HCT116 (cell line): ENCODE data around the gene PCBP3. TPM values are rescaled to one million over a fixed set of nuclear protein-coding genes. Genes with fewer than 3 reads are reported as not detected.

Source experiments
- ATAC-seq: fragments of 200-7000 bp; cut with Tn5 transposase; 2 replicates; pipeline ENCODE4 v1.9.1; 2020; ENCODE audit warnings: mild to moderate bottlenecking, moderate library complexity
- BruUV-seq: library from RNA; stranded (reverse); fragments of 400-500 nt; replicated peaks from 2 replicates; lab custom pipeline; 2021; lab: Mats Ljungman, UMichigan
- CTCF ChIA-PET: fragments of 300-600 bp; sonication (Branson Sonifier 250); formaldehyde crosslinking; loops from one replicate; lab custom pipeline; 2021; ENCODE audit warnings: antibody characterized with exemption; lab: Charles Lee
- POLR2A ChIA-PET: fragments of 300-600, 350-600 bp; sonication (Branson Sonifier 250); formaldehyde crosslinking; loops from one replicate; lab custom pipeline; 2021; ENCODE audit warnings: antibody characterized with exemption; lab: Charles Lee
- RAD21 ChIA-PET, 2 experiments: fragments of 300-600 bp; sonication (Branson Sonifier 250); formaldehyde crosslinking; loops; one replicate each; lab custom pipeline; 2023; ENCODE audit warnings: low total read pairs in 2 of 2; ENCODE audit not compliant: uncharacterized antibody in 2 of 2, unreplicated experiment in 2 of 2, low non-redundant PET in 1 of 2; lab: Charles Lee
- DNase-seq: peaks from one replicate; pipeline ENCODE4 v3.0.0-alpha.2; 2010; ENCODE audit warnings: low read depth, low spot score
- H2AFZ ChIP-seq: fragments of 200-600 bp; shearing (Covaris generic), sonication (generic); 2 replicates; pipeline ENCODE4 v1.6.1; 2017; ENCODE audit warnings: low read depth, mixed run types, mixed read lengths, antibody characterized with exemption, low read length; ENCODE audit not compliant: poor library complexity, severe bottlenecking
- H3K27ac ChIP-seq: 2 replicates; pipeline ENCODE4 v1.5.1; 2012; ENCODE audit warnings: low read depth, low read length
- H3K27me3 ChIP-seq: fragments of 200-600 bp; sonication (generic); 2 replicates; pipeline ENCODE4 v1.6.1; 2016; ENCODE audit warnings: mixed run types, low read length, mixed read lengths; ENCODE audit not compliant: insufficient read depth
- H3K36me3 ChIP-seq, 2 experiments: fragments of 200-500 bp in 1 of 2; fragments of 200-600 bp in 1 of 2; sonication (Bioruptor generic) in 1 of 2; sonication (generic) in 1 of 2; 2 replicates each; pipeline versions ENCODE4 v1.5.1 to v1.6.1; 2014 to 2016; ENCODE audit warnings: low read length in 2 of 2, inconsistent platforms in 1 of 2, mixed read lengths in 1 of 2, mixed run types in 1 of 2; ENCODE audit not compliant: insufficient read depth in 2 of 2, control insufficient read depth in 1 of 2
- H3K4me1 ChIP-seq, 2 experiments: fragments of 200-600 bp in 1 of 2; sonication (generic) in 1 of 2; 2 replicates each; pipeline versions ENCODE4 v1.5.1 to v1.6.1; 2012 to 2017; ENCODE audit warnings: low read length in 2 of 2, inconsistent platforms in 1 of 2, mild to moderate bottlenecking in 1 of 2, mixed read lengths in 1 of 2, mixed run types in 1 of 2, moderate library complexity in 1 of 2; ENCODE audit not compliant: insufficient read depth in 2 of 2, control insufficient read depth in 1 of 2
- H3K4me2 ChIP-seq: fragments of 200-600 bp; sonication (generic); 2 replicates; pipeline ENCODE4 v1.6.1; 2017; ENCODE audit warnings: mixed run types, low read length, mixed read lengths
- H3K4me3 ChIP-seq, 2 experiments: fragments of 200-600 bp in 1 of 2; sonication (generic) in 1 of 2; replicated peaks in 1 of 2; 2 replicates each; pipeline ENCODE4 v1.5.1; 2011 to 2016; ENCODE audit warnings: low read length in 2 of 2, control low read depth in 1 of 2, low read depth in 1 of 2, mild to moderate bottlenecking in 1 of 2, mixed read lengths in 1 of 2, mixed run types in 1 of 2
- H3K79me2 ChIP-seq: fragments of 200-600 bp; sonication (generic); 2 replicates; pipeline ENCODE4 v1.6.1; 2017; ENCODE audit warnings: mild to moderate bottlenecking, mixed run types, low read length, moderate library complexity, mixed read lengths; ENCODE audit not compliant: insufficient read depth
- H3K9ac ChIP-seq: fragments of 200-600 bp; sonication (generic); 2 replicates; pipeline ENCODE4 v1.6.1; 2016; ENCODE audit warnings: low read length, mixed read lengths
- H3K9me2 ChIP-seq: fragments of 200-600 bp; sonication (generic), shearing (Covaris generic); 2 replicates; pipeline ENCODE4 v1.6.1; 2017; ENCODE audit warnings: mixed run types, mild to moderate bottlenecking, moderate library complexity; ENCODE audit not compliant: insufficient read depth
- H3K9me3 ChIP-seq, 2 experiments: fragments of 200-500 bp in 1 of 2; fragments of 200-600 bp in 1 of 2; sonication (Bioruptor generic) in 1 of 2; sonication (generic) in 1 of 2; 2 replicates each; pipeline ENCODE4 v1.6.1; 2014 to 2017; ENCODE audit warnings: low read length in 2 of 2, mixed read lengths in 2 of 2, inconsistent platforms in 1 of 2, low read depth in 1 of 2, mild to moderate bottlenecking in 1 of 2, mixed run types in 1 of 2, moderate library complexity in 1 of 2; ENCODE audit not compliant: control insufficient read depth in 1 of 2, insufficient read depth in 1 of 2
- H4K20me1 ChIP-seq: fragments of 200-600 bp; sonication (generic), shearing (Covaris generic); 2 replicates; pipeline ENCODE4 v1.6.1; 2017; ENCODE audit warnings: mixed run types, mild to moderate bottlenecking, moderate library complexity; ENCODE audit not compliant: insufficient read depth
- CBX3 ChIP-seq: IDR thresholded peaks from 2 replicates; pipeline ENCODE4 v1.6.1; 2012; ENCODE audit warnings: low read depth
- EGR1 ChIP-seq: IDR thresholded peaks from 2 replicates; pipeline ENCODE4 v1.6.1; 2012; ENCODE audit warnings: low read depth
- ELF1 ChIP-seq: IDR thresholded peaks from 2 replicates; pipeline ENCODE4 v1.6.1; 2012; ENCODE audit warnings: low read depth, borderline replicate concordance
- EZH2 ChIP-seq: fragments of 200-600 bp; sonication (generic); IDR thresholded peaks from 2 replicates; pipeline ENCODE4 v1.6.1; 2017; ENCODE audit warnings: antibody characterized with exemption, mixed run types
- EZH2phosphoT487 ChIP-seq: fragments of 200-600 bp; IDR thresholded peaks from 2 replicates; pipeline ENCODE4 v1.6.1; 2018; ENCODE audit warnings: antibody characterized with exemption, borderline replicate concordance
- JUND ChIP-seq: IDR thresholded peaks from 2 replicates; pipeline ENCODE4 v1.6.1; 2012
- POLR2AphosphoS5 ChIP-seq: IDR thresholded peaks from 2 replicates; pipeline ENCODE4 v1.6.1; 2011; ENCODE audit warnings: mild to moderate bottlenecking, low read depth, low read length, moderate library complexity
- RAD21 ChIP-seq: IDR thresholded peaks from 2 replicates; pipeline ENCODE4 v1.6.1; 2012; ENCODE audit warnings: low read depth, mild to moderate bottlenecking
- SIN3A ChIP-seq: IDR thresholded peaks from 2 replicates; pipeline ENCODE4 v1.6.1; 2012; ENCODE audit warnings: low read depth
- SRF ChIP-seq: IDR thresholded peaks from 2 replicates; pipeline ENCODE4 v1.6.1; 2012; ENCODE audit warnings: low read depth
- ZFX ChIP-seq: fragments of 450-650 bp; IDR thresholded peaks from 2 replicates; pipeline ENCODE4 v1.6.1; 2017
- ZNF274 ChIP-seq: fragments of 200-500 bp; sonication (Bioruptor generic); IDR thresholded peaks from 2 replicates; pipeline ENCODE4 v1.6.1; 2014; ENCODE audit warnings: mild to moderate bottlenecking, low read depth, low read length, inconsistent platforms
- intact Hi-C: fragments of 100-400 bp; cut with micrococcal nuclease; formaldehyde crosslinking; loops from 2 replicates; pipeline ENCODE4 v1.10.0; 2022
- total RNA-seq: library from RNA; stranded (reverse); gene quantifications from one replicate; pipeline ENCODE4 v1.2.1, GENCODE V29; 2021; ENCODE audit not compliant: unreplicated experiment
- TF ChIP-seq, protein P1 (sequence below): IDR thresholded peaks from 2 replicates; pipeline ENCODE4 v1.6.1; 2012
- TF ChIP-seq, protein P2 (sequence below): IDR thresholded peaks from 2 replicates; pipeline ENCODE4 v1.6.1; 2012; ENCODE audit warnings: low read depth

Gene PCBP3
- total RNA-seq, 1 experiment from 2014 or later: 3.1 TPM

DNA sequence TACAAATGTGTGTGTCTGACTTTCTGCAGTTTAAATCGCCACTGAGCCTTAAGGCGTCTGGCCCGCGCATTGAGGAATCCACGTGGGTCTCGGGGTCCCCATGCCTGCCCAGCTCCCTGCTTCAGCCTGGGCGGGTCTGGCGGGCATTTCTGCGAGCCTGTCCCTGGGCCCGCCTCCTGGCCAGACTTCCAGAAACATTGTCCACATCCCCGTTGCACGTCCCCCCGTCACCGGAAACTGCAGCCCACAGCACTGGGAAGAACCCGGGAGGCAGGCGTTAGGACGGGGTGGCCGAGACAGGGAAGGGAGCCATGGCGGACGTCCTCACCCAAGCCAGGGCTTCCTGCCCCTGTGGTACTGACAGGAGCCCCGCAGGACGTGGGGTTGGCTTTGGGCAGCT, 225.0 kb downstream of the PCBP3 start:
- H2AFZ ChIP-seq: no peak overlapping the region
- ChIA-PET RAD21 (no interaction called here), POLR2A (no interaction called here), CTCF (interaction anchor here (1.0 to 2.2 kb wide), 2 partner anchors 9 to 12 kb away, joined by 3 to 9 read pairs; no protein-coding TSS in a partner anchor)
- intact Hi-C loops: no loop called here
- ATAC-seq (no peak), DNase-seq (no peak)
- H3K4me2 ChIP-seq: no peak overlapping the region
- no peaks in the 10 kb centered on the region for H3K27me3 ChIP-seq
- peaks cover 0 to 10% of the 10 kb centered on the region in 2 experiments; a peak in 2 of 4 replicates for H3K4me1 ChIP-seq
- H3K4me3 ChIP-seq: no peak overlapping the region
- H3K27ac ChIP-seq: no peak overlapping the region
- H4K20me1 ChIP-seq: no peaks in the 10 kb centered on the region
- no peaks in the 10 kb centered on the region for H3K79me2 ChIP-seq
- no TSS peak for BruUV-seq
- H3K36me3 ChIP-seq: no peaks in the 10 kb centered on the region
- no peaks in the 10 kb centered on the region for H3K9me3 ChIP-seq
- no peak overlapping the region for H3K9ac ChIP-seq
- TF ChIP-seq JUND (no peak), ZFX (no peak)
- no peaks in the 10 kb centered on the region for H3K9me2 ChIP-seq

DNA sequence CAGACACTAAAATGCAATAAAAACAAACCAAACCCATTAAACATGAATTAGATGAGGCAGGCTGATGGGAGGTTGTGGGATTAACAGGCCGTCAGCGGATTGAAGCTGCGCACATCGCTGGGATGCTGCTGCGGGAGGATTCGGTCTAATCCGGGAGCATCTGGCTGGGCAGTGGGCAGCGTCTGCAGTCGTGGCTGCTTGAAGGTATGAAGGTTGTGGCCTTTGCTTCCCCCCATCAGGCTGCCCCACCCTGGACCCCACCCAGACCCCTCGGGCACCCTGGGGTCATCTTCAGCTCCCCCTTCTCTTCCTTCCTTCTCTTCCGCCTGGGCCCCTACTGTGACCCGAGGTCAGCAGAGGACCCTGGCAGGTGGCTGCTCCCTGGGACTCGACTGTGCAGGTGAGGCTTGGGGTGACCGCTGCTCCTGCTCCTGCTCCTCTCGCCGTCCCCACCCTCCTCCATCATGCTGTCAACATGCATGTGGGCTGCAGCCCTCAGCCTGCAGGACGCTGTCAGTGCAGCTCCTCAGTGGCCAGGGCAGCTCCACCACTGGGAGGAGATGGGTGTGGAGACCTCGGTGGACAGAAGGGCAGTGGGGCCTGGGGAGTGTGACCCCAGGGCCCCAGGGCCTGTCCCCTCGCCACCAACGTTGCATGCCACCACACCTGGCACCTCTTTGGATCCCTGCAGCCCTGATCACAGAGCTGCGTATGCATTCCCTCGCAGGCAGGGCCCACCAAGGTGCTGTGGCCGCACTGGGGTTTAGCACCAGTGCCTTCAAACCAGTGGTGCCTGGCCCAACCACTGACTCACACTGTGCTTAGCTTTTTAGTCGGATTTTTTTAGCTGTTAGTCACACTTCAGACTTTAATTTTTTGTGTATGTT, 225.8 kb downstream of the PCBP3 start:
- H2AFZ ChIP-seq: no peak overlapping the region
- no peaks in the 10 kb centered on the region for H3K9me2 ChIP-seq
- H3K9me3 ChIP-seq: no peaks in the 10 kb centered on the region
- intact Hi-C loops: no loop called here
- ChIA-PET RAD21 (no interaction called here), POLR2A (no interaction called here), CTCF (interaction anchor here (1.0 to 2.2 kb wide), 2 partner anchors 8 to 11 kb away, joined by 3 to 9 read pairs; no protein-coding TSS in a partner anchor)
- no peak overlapping the region for H3K4me2 ChIP-seq
- H3K9ac ChIP-seq: no peak overlapping the region
- no peaks in the 10 kb centered on the region for H3K36me3 ChIP-seq
- no peak for ATAC-seq
- no peak overlapping the region for H3K27ac ChIP-seq
- H3K27me3 ChIP-seq: no peaks in the 10 kb centered on the region
- no peaks in the 10 kb centered on the region for H4K20me1 ChIP-seq
- H3K79me2 ChIP-seq: no peaks in the 10 kb centered on the region
- H3K4me3 ChIP-seq: no peak overlapping the region
- BruUV-seq: no TSS peak
- no peak for DNase-seq
- H3K4me1 ChIP-seq: peaks cover 0 to 10% of the 10 kb centered on the region in 2 experiments; a peak in 2 of 4 replicates
- TF ChIP-seq POLR2AphosphoS5: no peak
- no peak for TF ChIP-seq EZH2
- TF ChIP-seq SIN3A: no peak
- TF ChIP-seq ELF1: no peak
- TF ChIP-seq ZFX: no peak
- TF ChIP-seq CBX3: no peak
- no peak for TF ChIP-seq EZH2phosphoT487
- TF ChIP-seq SRF: no peak
- no peak for TF ChIP-seq JUND
- TF ChIP-seq, protein P1, sequence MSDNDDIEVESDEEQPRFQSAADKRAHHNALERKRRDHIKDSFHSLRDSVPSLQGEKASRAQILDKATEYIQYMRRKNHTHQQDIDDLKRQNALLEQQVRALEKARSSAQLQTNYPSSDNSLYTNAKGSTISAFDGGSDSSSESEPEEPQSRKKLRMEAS: no peak
- TF ChIP-seq RAD21: no peak
- TF ChIP-seq, protein P2, sequence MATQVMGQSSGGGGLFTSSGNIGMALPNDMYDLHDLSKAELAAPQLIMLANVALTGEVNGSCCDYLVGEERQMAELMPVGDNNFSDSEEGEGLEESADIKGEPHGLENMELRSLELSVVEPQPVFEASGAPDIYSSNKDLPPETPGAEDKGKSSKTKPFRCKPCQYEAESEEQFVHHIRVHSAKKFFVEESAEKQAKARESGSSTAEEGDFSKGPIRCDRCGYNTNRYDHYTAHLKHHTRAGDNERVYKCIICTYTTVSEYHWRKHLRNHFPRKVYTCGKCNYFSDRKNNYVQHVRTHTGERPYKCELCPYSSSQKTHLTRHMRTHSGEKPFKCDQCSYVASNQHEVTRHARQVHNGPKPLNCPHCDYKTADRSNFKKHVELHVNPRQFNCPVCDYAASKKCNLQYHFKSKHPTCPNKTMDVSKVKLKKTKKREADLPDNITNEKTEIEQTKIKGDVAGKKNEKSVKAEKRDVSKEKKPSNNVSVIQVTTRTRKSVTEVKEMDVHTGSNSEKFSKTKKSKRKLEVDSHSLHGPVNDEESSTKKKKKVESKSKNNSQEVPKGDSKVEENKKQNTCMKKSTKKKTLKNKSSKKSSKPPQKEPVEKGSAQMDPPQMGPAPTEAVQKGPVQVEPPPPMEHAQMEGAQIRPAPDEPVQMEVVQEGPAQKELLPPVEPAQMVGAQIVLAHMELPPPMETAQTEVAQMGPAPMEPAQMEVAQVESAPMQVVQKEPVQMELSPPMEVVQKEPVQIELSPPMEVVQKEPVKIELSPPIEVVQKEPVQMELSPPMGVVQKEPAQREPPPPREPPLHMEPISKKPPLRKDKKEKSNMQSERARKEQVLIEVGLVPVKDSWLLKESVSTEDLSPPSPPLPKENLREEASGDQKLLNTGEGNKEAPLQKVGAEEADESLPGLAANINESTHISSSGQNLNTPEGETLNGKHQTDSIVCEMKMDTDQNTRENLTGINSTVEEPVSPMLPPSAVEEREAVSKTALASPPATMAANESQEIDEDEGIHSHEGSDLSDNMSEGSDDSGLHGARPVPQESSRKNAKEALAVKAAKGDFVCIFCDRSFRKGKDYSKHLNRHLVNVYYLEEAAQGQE: no peak
- no peak for TF ChIP-seq EGR1
- no peak for TF ChIP-seq ZNF274
